Kidney (tissue), 2 donors: Measurements from ENCODE around the gene MAGEA2. TPM values are rescaled to one million over a fixed set of nuclear protein-coding genes. Genes with fewer than 3 reads are reported as not detected.

ENCODE experiments used
- polyA plus RNA-seq: library from polyadenylated mRNA; stranded (reverse); fragments of 350-450 nt; fragmentation: Illumina TruSeq; extraction: RNeasy Lipid Tissue Mini Kit (QIAGEN cat#74804); gene quantifications from one replicate; pipeline ENCODE4 v1.2.3, GENCODE V29; 2014; ENCODE audit warnings: low read depth, low replicate concordance; ENCODE audit not compliant: insufficient read depth
- total RNA-seq: library from RNA; stranded (reverse); fragmentation: NEBNext Ultra II Directional; extraction: Animal tissue kit (Norgen Biotek cat#: 25700); gene quantifications from one replicate; pipeline ENCODE4 v1.2.1, GENCODE V29; 2021
- donor health status: DM: yes; HTN: yes; CAD: no.

The MAGEA2 gene
- total and polyA plus RNA-seq, 2 donors from 2014 or later, result not detected

Other genes with a start within 250 kb of the MAGEA2 start
- 0.03 TPM for gene GABRQ, start 115.9 kb downstream of the MAGEA2 start, total RNA-seq
- not detected for gene GABRQ, start 115.9 kb downstream of the MAGEA2 start, polyA plus RNA-seq
- not detected for gene MAGEA3, start 55.0 kb downstream of the MAGEA2 start, total RNA-seq
- gene MAGEA3, start 55.0 kb downstream of the MAGEA2 start, polyA plus RNA-seq, result not detected
- gene CSAG2, start 44.6 kb downstream of the MAGEA2 start, total RNA-seq, result not detected
- gene CSAG2, start 44.6 kb downstream of the MAGEA2 start, polyA plus RNA-seq, result not detected
- not detected for gene MAGEA2B, start 39.2 kb downstream of the MAGEA2 start, total RNA-seq
- gene MAGEA2B, start 39.2 kb downstream of the MAGEA2 start, polyA plus RNA-seq, result not detected
- gene CSAG1, start 20.1 kb downstream of the MAGEA2 start, total RNA-seq, result not detected
- gene CSAG1, start 20.1 kb downstream of the MAGEA2 start, polyA plus RNA-seq, result not detected
- not detected for gene MAGEA12, start 20.1 kb downstream of the MAGEA2 start, total RNA-seq
- gene MAGEA12, start 20.1 kb downstream of the MAGEA2 start, polyA plus RNA-seq, result not detected
- gene CSAG3, start 5.4 kb upstream of the MAGEA2 start, total RNA-seq, result not detected
- gene CSAG3, start 5.4 kb upstream of the MAGEA2 start, polyA plus RNA-seq, result not detected
- not detected for gene MAGEA6, start 15.8 kb upstream of the MAGEA2 start, total RNA-seq
- gene MAGEA6, start 15.8 kb upstream of the MAGEA2 start, polyA plus RNA-seq, result not detected
- gene CETN2, start 76.9 kb upstream of the MAGEA2 start, total RNA-seq, result 66.4 TPM
- gene CETN2, start 76.9 kb upstream of the MAGEA2 start, polyA plus RNA-seq, result 121 TPM
- gene NSDHL, start 77.2 kb upstream of the MAGEA2 start, total RNA-seq, result 14.3 TPM
- 30.9 TPM for gene NSDHL, start 77.2 kb upstream of the MAGEA2 start, polyA plus RNA-seq
- gene ZNF185, start 144.2 kb upstream of the MAGEA2 start, total RNA-seq, result 24.3 TPM
- 12.0 TPM for gene ZNF185, start 144.2 kb upstream of the MAGEA2 start, polyA plus RNA-seq
- not detected for gene PNMA5, start 240.3 kb upstream of the MAGEA2 start, total RNA-seq
- gene PNMA5, start 240.3 kb upstream of the MAGEA2 start, polyA plus RNA-seq, result not detected